Neural crest cell (in vitro differentiated cells): ENCODE measurements around the gene KIF15. TPM values are rescaled to one million over a fixed set of nuclear protein-coding genes. Genes with fewer than 3 reads are reported as not detected.
A peak's percentile ranks its signal among the peaks of the same experiment; 100 is the strongest.

Experiments
- DNase-seq: peaks from one replicate; pipeline ENCODE4 v3.0.0; 2021; ENCODE audit warnings: low read depth, mixed read lengths, low spot score
- H3K27ac Mint-ChIP-seq: one replicate; pipeline ENCODE4 v1.8.0; 2021; ENCODE audit warnings: mild to moderate bottlenecking, mixed read lengths; ENCODE audit not compliant: unreplicated experiment
- H3K27me3 Mint-ChIP-seq: 2 replicates; pipeline ENCODE4 v1.8.0; 2021; ENCODE audit warnings: low read depth, mild to moderate bottlenecking, mixed read lengths
- H3K36me3 Mint-ChIP-seq: 2 replicates; pipeline ENCODE4 v1.8.0; 2021; ENCODE audit warnings: low read depth, mild to moderate bottlenecking, mixed read lengths
- H3K4me1 Mint-ChIP-seq: 2 replicates; pipeline ENCODE4 v1.8.0; 2021; ENCODE audit warnings: mixed read lengths
- H3K4me3 Mint-ChIP-seq: one replicate; pipeline ENCODE4 v1.8.0; 2021; ENCODE audit warnings: mild to moderate bottlenecking, mixed read lengths
- H3K9me3 Mint-ChIP-seq: 2 replicates; pipeline ENCODE4 v1.8.0; 2021; ENCODE audit warnings: mixed read lengths
- CTCF ChIP-seq: fragments of 200-600 bp; sonication (generic); conservative IDR thresholded peaks from 2 replicates; pipeline ENCODE4 v1.5.0; 2021; ENCODE audit warnings: antibody characterized with exemption, mild to moderate bottlenecking
- total RNA-seq: library from RNA; stranded (reverse); gene quantifications from 2 replicates; pipeline ENCODE4 v1.2.1, GENCODE V29; 2021

Gene KIF15
- total RNA-seq, 1 donor from 2014 or later, result 51.3 TPM

GRCh38 chr3:44771424-44772098, 10.0 kb downstream of the KIF15 start:
- peak overlapping the region; percentile 29 for H3K4me3 Mint-ChIP-seq
- peaks cover 20% of the 10 kb centered on the region for H3K9me3 Mint-ChIP-seq
- no peak overlapping the region for H3K27ac Mint-ChIP-seq
- no peaks in the 10 kb centered on the region for H3K27me3 Mint-ChIP-seq
- no peaks in the 10 kb centered on the region for H3K4me1 Mint-ChIP-seq
- no peak for DNase-seq
- H3K36me3 Mint-ChIP-seq, result peaks cover 78% of the 10 kb centered on the region
- no peak for TF ChIP-seq CTCF

- no peaks in the 10 kb centered on the region for H3K27me3 Mint-ChIP-seq
Measured at GRCh38 chr3:44772099-44772442, 10.5 kb downstream of the KIF15 start.

GRCh38 chr3:44782891-44783290, 21.3 kb downstream of the KIF15 start:
- Mint-ChIP-seq H3K36me3 (peaks cover 33% of the 10 kb centered on the region), H3K27ac (no peak overlapping the region), H3K4me1 (no peaks in the 10 kb centered on the region), H3K27me3 (no peaks in the 10 kb centered on the region), H3K9me3 (no peaks in the 10 kb centered on the region), H3K4me3 (no peak overlapping the region)
- TF ChIP-seq CTCF, result no peak
- no peak for DNase-seq

More at GRCh38 chr3:44772099-44772442, 10.5 kb downstream of the KIF15 start:
- Mint-ChIP-seq H3K4me3 (peak overlapping the region; percentile 29), H3K9me3 (peaks cover 20% of the 10 kb centered on the region), H3K36me3 (peaks cover 75% of the 10 kb centered on the region), H3K27ac (no peak overlapping the region), H3K4me1 (no peaks in the 10 kb centered on the region)
- no peak for TF ChIP-seq CTCF
- no peak for DNase-seq

- no peak for TF ChIP-seq CTCF
- Mint-ChIP-seq H3K4me3 (no peak overlapping the region), H3K9me3 (no peaks in the 10 kb centered on the region), H3K4me1 (no peaks in the 10 kb centered on the region), H3K27me3 (no peaks in the 10 kb centered on the region), H3K27ac (no peak overlapping the region), H3K36me3 (peaks cover 10% of the 10 kb centered on the region)
- no peak for DNase-seq
Measured at GRCh38 chr3:44795197-44795596, 33.6 kb downstream of the KIF15 start.

GRCh38 chr3:44802011-44802410, 40.4 kb downstream of the KIF15 start:
- no peak for TF ChIP-seq CTCF

More at GRCh38 chr3:44802011-44802410, 40.4 kb downstream of the KIF15 start:
- no peaks in the 10 kb centered on the region for H3K27me3 Mint-ChIP-seq
- H3K36me3 Mint-ChIP-seq, result peaks cover 7% of the 10 kb centered on the region
- no peak for DNase-seq
- no peak overlapping the region for H3K4me3 Mint-ChIP-seq
- no peaks in the 10 kb centered on the region for H3K4me1 Mint-ChIP-seq
- H3K9me3 Mint-ChIP-seq, result no peaks in the 10 kb centered on the region
- no peak overlapping the region for H3K27ac Mint-ChIP-seq
